Measurements from ENCODE around the gene EPHA5.

The EPHA5 gene

GRCh38 chr4:65495439-65495838 lies 174.8 kb downstream of the EPHA5 start:
- DNase-seq: no peak

GRCh38 chr4:65482410-65482809 lies 187.9 kb downstream of the EPHA5 start:
- DNase-seq: no peak

- DNase-seq: no peak
Measured at GRCh38 chr4:65472531-65472930, 197.8 kb downstream of the EPHA5 start.

- DNase-seq: no peak
Measured at GRCh38 chr4:65467068-65467680, 203.1 kb downstream of the EPHA5 start.

DNA sequence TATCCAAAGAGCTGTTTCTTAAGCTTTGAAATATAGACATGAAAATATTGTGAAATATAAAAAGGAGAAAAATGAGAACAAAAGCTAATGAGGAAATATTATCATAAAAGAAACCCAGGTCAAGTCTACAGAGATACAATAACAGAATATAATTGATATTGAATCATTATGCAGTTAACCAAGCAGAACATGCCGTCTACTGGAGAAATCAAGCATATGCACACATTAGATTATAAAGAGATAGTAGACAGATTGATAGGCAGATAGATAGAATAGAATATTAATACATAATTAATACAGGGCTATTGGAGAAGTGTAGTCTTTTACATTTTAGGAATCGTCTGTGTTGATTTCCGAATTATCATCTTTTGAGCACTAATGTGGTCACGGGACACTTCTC lies 208.5 kb downstream of the EPHA5 start:
- no peak for DNase-seq

GRCh38 chr4:65457011-65457410 lies 213.3 kb downstream of the EPHA5 start:
- DNase-seq: no peak

- no peak for DNase-seq
Measured at GRCh38 chr4:65456579-65456978, 213.7 kb downstream of the EPHA5 start.

- DNase-seq: no peak
Measured at GRCh38 chr4:65453398-65453797, 216.9 kb downstream of the EPHA5 start.

GRCh38 chr4:65450899-65451298 lies 219.4 kb downstream of the EPHA5 start:
- no peak for DNase-seq

- no peak for DNase-seq
Measured at GRCh38 chr4:65437102-65437501, 233.2 kb downstream of the EPHA5 start.

DNA sequence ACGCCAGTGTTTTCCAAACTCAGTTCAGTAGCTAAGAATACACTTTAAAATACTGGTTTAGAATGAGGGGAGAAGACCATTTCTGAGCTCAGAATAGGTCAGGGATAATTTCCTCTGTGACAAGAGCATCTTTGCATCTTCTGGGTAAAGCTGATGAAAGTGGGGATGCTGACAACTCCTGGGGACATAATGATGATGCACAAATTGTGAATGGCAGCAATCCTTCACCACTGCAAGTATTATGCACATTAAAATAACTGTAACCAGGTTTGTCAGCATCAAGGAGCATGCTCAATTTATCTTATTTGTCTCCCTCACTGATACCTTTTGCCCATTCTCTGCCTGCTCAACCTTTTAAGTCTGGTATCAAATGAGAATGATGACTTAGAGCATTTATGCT lies 248.2 kb downstream of the EPHA5 start:
- DNase-seq: no peak

DNA sequence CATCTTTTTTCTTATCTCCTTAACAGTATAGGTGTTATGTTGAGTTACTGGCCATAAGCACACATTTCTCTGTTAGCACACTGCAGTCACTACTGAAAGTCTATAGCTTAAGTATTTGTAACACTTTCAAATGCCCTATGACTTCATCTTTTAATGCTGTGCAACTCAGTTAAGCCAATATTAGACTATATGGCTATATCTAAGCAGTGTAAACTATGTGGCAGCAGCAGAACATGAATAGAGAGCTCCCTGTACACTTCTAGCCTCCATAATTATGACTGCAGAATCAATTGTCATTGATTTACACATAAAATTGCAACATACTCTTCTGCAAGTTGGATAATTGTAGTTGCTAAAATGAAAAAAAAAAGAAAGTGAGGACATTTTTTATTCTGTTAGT lies 250.3 kb downstream of the EPHA5 start:
- no peak for DNase-seq

DNA sequence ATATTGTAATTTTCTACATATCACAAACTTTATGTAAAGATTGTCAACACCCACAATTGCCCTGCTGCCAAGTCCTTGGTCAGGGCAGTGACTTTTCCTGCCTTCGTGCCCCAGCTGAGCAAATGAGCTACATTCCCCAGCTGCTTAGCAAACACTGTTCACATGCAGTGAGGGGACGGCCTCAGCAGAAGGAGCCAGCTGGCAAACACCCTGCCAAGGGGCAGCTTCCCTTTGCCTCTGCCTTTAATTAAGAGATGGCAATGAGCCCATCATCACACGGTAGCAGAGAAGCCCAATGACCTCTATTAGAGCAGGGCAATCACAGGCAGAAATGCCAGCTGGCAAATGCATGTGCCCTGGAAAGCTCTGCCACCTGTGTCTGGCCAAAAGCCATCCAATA lies 253.4 kb downstream of the EPHA5 start:
- DNase-seq: no peak

DNA sequence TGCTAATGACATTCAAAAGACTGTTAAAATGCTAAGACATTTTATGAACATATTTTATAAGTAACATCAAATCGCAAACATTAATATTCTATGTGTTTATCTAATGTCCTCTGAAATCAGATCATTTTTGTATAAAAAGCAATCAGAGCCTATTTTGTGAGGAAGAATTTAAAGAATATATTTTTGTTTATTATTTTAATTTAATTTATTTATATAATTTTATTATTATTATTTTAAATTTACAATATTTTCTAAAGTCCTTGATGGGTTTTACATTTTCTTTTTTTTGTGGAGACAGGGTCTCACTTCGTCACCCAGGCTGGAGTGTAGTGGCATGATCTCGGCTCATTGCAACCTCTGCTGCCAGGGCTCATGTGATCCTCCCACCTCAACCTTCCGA lies 262.8 kb downstream of the EPHA5 start:
- DNase-seq: no peak

- DNase-seq: no peak
Measured at GRCh38 chr4:65401083-65401482, 269.2 kb downstream of the EPHA5 start.

- DNase-seq: no peak
Measured at GRCh38 chr4:65399084-65399483, 271.2 kb downstream of the EPHA5 start.

DNA sequence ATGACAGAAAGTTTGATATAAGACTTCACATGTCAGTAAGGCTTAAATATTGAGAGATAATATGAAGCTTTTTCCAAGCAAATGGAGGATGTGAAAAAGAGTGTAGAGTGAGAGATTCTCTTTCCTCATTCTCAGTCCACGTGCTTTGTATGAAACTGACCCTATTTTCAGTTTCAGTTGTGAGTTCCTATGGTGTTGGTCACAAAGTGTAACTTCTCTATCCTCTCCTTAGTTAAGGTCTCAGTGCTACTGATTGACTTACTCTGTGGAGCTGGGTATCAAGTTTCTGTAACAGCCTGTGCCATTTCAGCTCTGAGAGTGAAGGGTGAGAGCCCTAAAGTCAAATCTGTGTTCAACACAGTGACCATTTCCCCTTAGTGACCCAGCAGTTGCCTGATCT lies 277.2 kb downstream of the EPHA5 start:
- no peak for DNase-seq

DNA sequence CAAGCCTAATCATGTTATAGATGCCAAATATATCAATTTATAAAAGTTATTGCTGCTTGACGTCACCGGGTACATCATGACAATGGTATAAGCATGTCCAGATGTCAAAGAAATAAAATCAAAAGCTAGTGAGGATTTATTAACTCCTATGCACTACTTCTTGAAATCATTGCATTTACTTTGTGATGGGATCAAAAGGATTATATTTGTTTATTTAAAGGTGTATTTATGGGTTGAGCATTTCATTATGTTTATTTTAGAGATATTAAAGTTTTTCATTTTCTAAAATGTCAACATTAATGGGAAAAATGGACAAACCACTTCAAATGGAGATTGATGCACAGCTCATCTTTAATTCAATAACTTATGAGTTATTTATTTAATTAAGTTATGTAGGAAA lies 277.8 kb downstream of the EPHA5 start:
- no peak for DNase-seq

- DNase-seq: no peak
Measured at GRCh38 chr4:65391814-65392213, 278.5 kb downstream of the EPHA5 start.

GRCh38 chr4:65391382-65391781 lies 278.9 kb downstream of the EPHA5 start:
- no peak for DNase-seq

DNA sequence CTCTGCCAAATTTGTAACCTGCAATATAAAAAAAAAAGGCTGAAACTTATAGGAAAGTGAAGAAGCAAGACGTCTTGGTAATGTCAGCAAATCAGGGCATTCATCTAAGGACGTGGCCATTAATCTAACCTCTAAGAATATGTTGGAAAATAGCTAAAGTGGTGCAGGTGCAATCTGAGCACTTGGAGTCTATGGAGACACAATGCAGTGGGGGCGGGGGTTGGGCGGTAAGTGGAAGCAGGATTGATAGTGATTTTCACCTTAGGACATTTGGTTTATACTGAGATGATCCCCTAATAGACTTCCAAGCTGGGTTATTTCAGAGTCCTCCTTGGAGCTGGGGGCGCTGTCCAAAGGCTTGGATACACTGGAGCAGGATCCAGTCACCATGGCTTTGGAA lies 283.4 kb downstream of the EPHA5 start:
- DNase-seq: no peak

DNA sequence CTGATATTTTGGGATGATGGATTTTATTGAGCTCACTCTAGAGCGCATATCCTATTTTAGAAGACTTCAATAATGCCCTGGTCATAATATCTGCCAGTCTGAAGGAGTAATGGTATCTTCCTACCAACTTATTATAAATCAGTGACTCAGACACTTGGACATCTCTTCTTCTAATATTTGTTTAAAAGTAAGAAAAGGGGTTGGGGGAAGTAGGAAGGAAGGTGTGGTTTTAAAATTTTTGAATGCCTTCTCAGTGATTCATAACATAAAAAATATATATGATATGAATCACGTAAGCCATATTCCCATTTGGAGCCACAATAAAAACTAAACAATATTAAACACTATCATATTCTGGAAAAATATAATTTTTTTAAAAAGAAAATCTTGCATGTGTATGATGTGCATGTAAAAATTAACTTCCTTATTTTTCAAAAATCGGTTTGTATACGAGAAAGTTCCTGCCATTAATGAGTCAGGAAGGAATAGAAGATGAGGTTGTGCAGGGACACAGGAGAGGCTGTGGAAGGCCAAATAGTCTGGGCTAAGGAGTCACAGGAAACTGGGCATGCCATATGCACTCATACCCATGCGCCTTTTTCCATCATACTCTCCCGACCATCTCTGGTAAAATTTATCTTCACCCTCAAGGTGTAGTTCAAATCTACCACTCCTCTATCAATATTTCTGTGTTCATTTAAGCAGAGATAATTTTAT lies 286.5 kb downstream of the EPHA5 start:
- DNase-seq: no peak

DNA sequence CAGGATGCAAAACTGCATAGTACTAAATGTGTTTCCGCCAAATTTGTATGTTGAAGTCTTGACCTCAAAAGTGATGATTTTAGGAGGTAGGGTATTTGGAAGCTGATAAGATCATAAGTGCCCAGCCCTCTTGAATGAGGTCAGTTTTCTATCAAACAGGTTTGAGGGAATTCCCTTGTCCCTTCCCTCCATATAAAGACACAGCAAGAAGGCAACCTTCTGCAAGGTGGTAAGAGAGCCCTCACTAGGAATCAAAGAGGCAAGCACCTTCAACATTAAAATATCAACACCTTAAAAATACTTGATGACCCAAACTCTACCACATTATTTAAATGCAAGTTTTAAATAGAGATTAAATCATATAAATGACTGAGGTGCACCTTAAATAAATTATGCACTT lies 288.6 kb downstream of the EPHA5 start:
- DNase-seq: no peak

DNA sequence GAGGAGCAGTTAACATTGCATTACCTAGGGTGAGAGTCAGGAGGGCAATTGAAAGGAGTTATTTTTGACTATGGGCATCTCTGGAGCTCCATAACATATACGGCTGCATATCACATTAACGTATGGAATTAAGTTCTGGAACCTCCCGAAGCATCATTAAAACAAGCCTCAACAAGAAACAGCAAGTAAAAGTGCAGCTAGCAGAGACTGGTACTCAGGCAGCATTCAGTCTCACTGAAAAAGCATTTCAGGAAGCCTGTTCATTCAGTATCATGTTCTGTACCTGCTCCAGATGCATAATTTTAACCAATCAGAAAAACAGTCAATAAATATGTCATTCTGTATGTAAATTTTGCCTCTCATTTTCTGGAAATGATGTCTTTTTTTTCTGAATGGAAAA lies 299.6 kb downstream of the EPHA5 start:
- DNase-seq: no peak

DNA sequence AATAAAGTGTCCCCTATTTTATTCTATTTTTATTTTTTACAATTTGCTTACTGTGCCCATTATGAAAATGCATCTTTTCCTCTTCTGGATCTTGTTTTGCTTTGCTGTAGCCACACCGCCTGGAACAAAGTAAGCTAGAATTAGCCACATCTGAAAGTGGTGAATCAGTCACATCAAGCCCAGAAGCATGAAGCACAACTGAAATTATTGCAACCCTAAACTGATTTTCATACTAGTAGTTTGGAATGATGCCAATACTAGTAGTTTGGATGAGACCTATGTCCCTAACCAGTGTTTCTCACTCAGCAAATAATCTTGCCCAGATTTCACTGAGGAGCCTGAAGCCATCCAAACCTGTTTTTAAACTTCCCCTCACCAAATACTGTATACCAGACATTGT lies 303.0 kb downstream of the EPHA5 start:
- DNase-seq: no peak

Measured in C1 segment of cervical spinal cord (tissue), 14 donors.